ENCODE data around the gene KCTD10.

Gene KCTD10

GRCh38 chr12:109436188-109436560 lies 40.9 kb downstream of the KCTD10 start:
- Histone ChIP-seq H3K14ac (ENCODE audit: low read length) (peak overlapping the region; percentile 55), H3K4ac (ENCODE audit: low read depth, low read length) (peak overlapping the region; percentile 28), H3K4me3 (ENCODE audit: low read depth, low read length) (no peak overlapping the region), H3K4me1 (ENCODE audit: control insufficient read depth in 1 of 2, insufficient read depth in 2 of 2, low read length in 2 of 2) (peaks cover 8 to 12% of the 10 kb centered on the region in 2 experiments), H4K12ac (ENCODE audit: low read depth, low read length) (no peak overlapping the region), H4K8ac (ENCODE audit: low read depth, low read length) (no peak overlapping the region), H2AK5ac (ENCODE audit: low read length) (peak overlapping the region; percentile 47), H4K91ac (ENCODE audit: low read depth, low read length) (peak overlapping the region; percentile 23), H3K79me1 (ENCODE audit: low read length) (no peaks in the 10 kb centered on the region), H2BK5ac (ENCODE audit: low read depth, low read length, poor library complexity) (no peak overlapping the region), H2BK120ac (ENCODE audit: insufficient read depth, low read length, poor library complexity) (no peak overlapping the region), H3K36me3 (ENCODE audit: control insufficient read depth in 1 of 2, insufficient read depth in 2 of 2, low read length in 2 of 2) (no peaks in the 10 kb centered on the region), H3K4me2 (ENCODE audit: low read length) (no peak overlapping the region), H3K18ac (ENCODE audit: low read length) (peak overlapping the region; percentile 27), H2AFZ (ENCODE audit: insufficient read depth, low read length, poor library complexity) (no peak overlapping the region), H2BK12ac (ENCODE audit: low read length) (no peak overlapping the region), H3K79me2 (ENCODE audit: control insufficient read depth, insufficient read depth, low read length, poor library complexity) (no peaks in the 10 kb centered on the region), H3K23ac (ENCODE audit: low read length) (no peak overlapping the region), H3K9me3 (ENCODE audit: insufficient read depth, low read depth, low read length) (no peaks in the 10 kb centered on the region), H3K27ac (ENCODE audit: low read depth, low read length) (no peak overlapping the region), H3K9ac (ENCODE audit: low read length) (no peak overlapping the region), H3K27me3 (ENCODE audit: insufficient read depth, low read length) (no peaks in the 10 kb centered on the region)
- DNase-seq, result no peak
- no CpG with 5 or more reads among the region's 7 CpGs for WGBS (ENCODE audit: extremely low coverage, insufficient coverage, insufficient read length)

GRCh38 chr12:109435428-109436187 lies 41.5 kb downstream of the KCTD10 start:
- Histone ChIP-seq H4K8ac (ENCODE audit: low read depth, low read length) (no peak overlapping the region), H3K14ac (ENCODE audit: low read length) (peak overlapping the region; percentile 55), H3K9me3 (ENCODE audit: insufficient read depth, low read depth, low read length) (no peaks in the 10 kb centered on the region), H4K91ac (ENCODE audit: low read depth, low read length) (peak overlapping the region; percentile 23), H3K27ac (ENCODE audit: low read depth, low read length) (no peak overlapping the region), H3K79me1 (ENCODE audit: low read length) (no peaks in the 10 kb centered on the region), H3K9ac (ENCODE audit: low read length) (no peak overlapping the region), H3K23ac (ENCODE audit: low read length) (no peak overlapping the region), H3K4me1 (ENCODE audit: control insufficient read depth in 1 of 2, insufficient read depth in 2 of 2, low read length in 2 of 2) (peaks cover 8 to 12% of the 10 kb centered on the region in 2 experiments), H2BK120ac (ENCODE audit: insufficient read depth, low read length, poor library complexity) (no peak overlapping the region), H4K12ac (ENCODE audit: low read depth, low read length) (no peak overlapping the region), H3K4me2 (ENCODE audit: low read length) (no peak overlapping the region), H3K79me2 (ENCODE audit: control insufficient read depth, insufficient read depth, low read length, poor library complexity) (no peaks in the 10 kb centered on the region), H2AK5ac (ENCODE audit: low read length) (peak overlapping the region; percentile 57), H3K18ac (ENCODE audit: low read length) (peak overlapping the region; percentile 27), H3K4ac (ENCODE audit: low read depth, low read length) (peak overlapping the region; percentile 28), H3K27me3 (ENCODE audit: insufficient read depth, low read length) (no peaks in the 10 kb centered on the region), H2BK12ac (ENCODE audit: low read length) (no peak overlapping the region), H2BK5ac (ENCODE audit: low read depth, low read length, poor library complexity) (no peak overlapping the region), H3K4me3 (ENCODE audit: low read depth, low read length) (no peak overlapping the region), H2AFZ (ENCODE audit: insufficient read depth, low read length, poor library complexity) (no peak overlapping the region), H3K36me3 (ENCODE audit: control insufficient read depth in 1 of 2, insufficient read depth in 2 of 2, low read length in 2 of 2) (no peaks in the 10 kb centered on the region)
- DNase-seq, result peak; percentile 75 to 89
- WGBS (ENCODE audit: extremely low coverage, insufficient coverage, insufficient read length), result no CpG with 5 or more reads among the region's 17 CpGs

- no peak overlapping the region for H3K14ac ChIP-seq (ENCODE audit: low read length)
- H2BK12ac ChIP-seq (ENCODE audit: low read length), result no peak overlapping the region
- H2BK120ac ChIP-seq (ENCODE audit: insufficient read depth, low read length, poor library complexity), result no peak overlapping the region
- no peak overlapping the region for H2BK5ac ChIP-seq (ENCODE audit: low read depth, low read length, poor library complexity)
- no peak overlapping the region for H4K91ac ChIP-seq (ENCODE audit: low read depth, low read length)
- no peak overlapping the region for H3K4ac ChIP-seq (ENCODE audit: low read depth, low read length)
- no peak overlapping the region for H4K12ac ChIP-seq (ENCODE audit: low read depth, low read length)
- WGBS (ENCODE audit: extremely low coverage, insufficient coverage, insufficient read length), result no CpG with 5 or more reads among the region's 7 CpGs
- H3K36me3 ChIP-seq (ENCODE audit: control insufficient read depth in 1 of 2, insufficient read depth in 2 of 2, low read length in 2 of 2), result no peaks in the 10 kb centered on the region
- H2AK5ac ChIP-seq (ENCODE audit: low read length), result no peak overlapping the region
- H3K4me2 ChIP-seq (ENCODE audit: low read length), result no peak overlapping the region
- no peak overlapping the region for H3K9ac ChIP-seq (ENCODE audit: low read length)
- no peak overlapping the region for H4K8ac ChIP-seq (ENCODE audit: low read depth, low read length)
- H3K79me2 ChIP-seq (ENCODE audit: control insufficient read depth, insufficient read depth, low read length, poor library complexity), result no peaks in the 10 kb centered on the region
- H2AFZ ChIP-seq (ENCODE audit: insufficient read depth, low read length, poor library complexity), result no peak overlapping the region
- no peaks in the 10 kb centered on the region for H3K79me1 ChIP-seq (ENCODE audit: low read length)
- H3K9me3 ChIP-seq (ENCODE audit: insufficient read depth, low read depth, low read length), result no peaks in the 10 kb centered on the region
- no peak for DNase-seq
- H3K4me1 ChIP-seq (ENCODE audit: control insufficient read depth in 1 of 2, insufficient read depth in 2 of 2, low read length in 2 of 2), result peaks cover 11 to 14% of the 10 kb centered on the region in 2 experiments
- no peak overlapping the region for H3K27ac ChIP-seq (ENCODE audit: low read depth, low read length)
- no peak overlapping the region for H3K18ac ChIP-seq (ENCODE audit: low read length)
- no peaks in the 10 kb centered on the region for H3K27me3 ChIP-seq (ENCODE audit: insufficient read depth, low read length)
- H3K4me3 ChIP-seq (ENCODE audit: low read depth, low read length), result no peak overlapping the region
- H3K23ac ChIP-seq (ENCODE audit: low read length), result no peak overlapping the region
Measured at GRCh38 chr12:109434582-109434981, 42.5 kb downstream of the KCTD10 start.

- Histone ChIP-seq H3K4me1 (ENCODE audit: control insufficient read depth in 1 of 2, insufficient read depth in 2 of 2, low read length in 2 of 2) (peaks cover 11 to 14% of the 10 kb centered on the region in 2 experiments), H3K79me2 (ENCODE audit: control insufficient read depth, insufficient read depth, low read length, poor library complexity) (no peaks in the 10 kb centered on the region), H2AK5ac (ENCODE audit: low read length) (peak overlapping the region; percentile 22), H3K23ac (ENCODE audit: low read length) (no peak overlapping the region), H3K9me3 (ENCODE audit: insufficient read depth, low read depth, low read length) (no peaks in the 10 kb centered on the region), H2BK120ac (ENCODE audit: insufficient read depth, low read length, poor library complexity) (no peak overlapping the region), H3K79me1 (ENCODE audit: low read length) (no peaks in the 10 kb centered on the region), H3K27ac (ENCODE audit: low read depth, low read length) (no peak overlapping the region), H3K4me3 (ENCODE audit: low read depth, low read length) (no peak overlapping the region), H3K4ac (ENCODE audit: low read depth, low read length) (no peak overlapping the region), H3K18ac (ENCODE audit: low read length) (no peak overlapping the region), H3K4me2 (ENCODE audit: low read length) (no peak overlapping the region), H2AFZ (ENCODE audit: insufficient read depth, low read length, poor library complexity) (peak overlapping the region; percentile 17), H4K91ac (ENCODE audit: low read depth, low read length) (peak overlapping the region; percentile 35), H2BK5ac (ENCODE audit: low read depth, low read length, poor library complexity) (no peak overlapping the region), H3K27me3 (ENCODE audit: insufficient read depth, low read length) (no peaks in the 10 kb centered on the region), H3K36me3 (ENCODE audit: control insufficient read depth in 1 of 2, insufficient read depth in 2 of 2, low read length in 2 of 2) (no peaks in the 10 kb centered on the region), H3K14ac (ENCODE audit: low read length) (no peak overlapping the region), H2BK12ac (ENCODE audit: low read length) (peak overlapping the region; percentile 36), H4K12ac (ENCODE audit: low read depth, low read length) (no peak overlapping the region), H3K9ac (ENCODE audit: low read length) (no peak overlapping the region), H4K8ac (ENCODE audit: low read depth, low read length) (peak overlapping the region; percentile 29)
- WGBS (ENCODE audit: extremely low coverage, insufficient coverage, insufficient read length), result no CpG with 5 or more reads among the region's 4 CpGs
- peak in 1 of 2 donors; percentile 20 for DNase-seq
Measured at GRCh38 chr12:109433618-109434017, 43.5 kb downstream of the KCTD10 start.

Data from trophoblast cell (in vitro differentiated cells and primary cell).